ENCODE results near the gene SEMA4B. TPM values are rescaled to one million over a fixed set of nuclear protein-coding genes. Genes with fewer than 3 reads are reported as not detected.
A peak's percentile ranks its signal among the peaks of the same experiment; 100 is the strongest.

The SEMA4B gene
- total and polyA plus RNA-seq, 2 donors (not counting 1 experiment from before 2014, with no cell fraction given), result 285 to 336 TPM

GRCh38 chr15:90192961-90193786, 8.0 kb upstream of the SEMA4B start:
- peaks cover 79% of the 10 kb centered on the region for H3K4me1 Mint-ChIP-seq
- Histone ChIP-seq H3K9me3 (ENCODE audit: control extremely low read depth in 1 of 3, control insufficient read depth in 2 of 3, insufficient read depth in 1 of 3, low read length in 2 of 3) (no peaks in the 10 kb centered on the region), H3K4me2 (replicated peaks; ENCODE audit: low read depth, low read length, poor library complexity, severe bottlenecking) (peak overlapping the region; percentile 83), H2AFZ (ENCODE audit: insufficient read depth, low read depth, low read length, poor library complexity, severe bottlenecking) (peak overlapping the region; percentile 32), H3K9ac (ENCODE audit: low read length) (peak overlapping the region; percentile 46), H3K79me2 (ENCODE audit: control insufficient read depth, insufficient read depth, low read length) (peaks cover 62% of the 10 kb centered on the region), H4K20me1 (ENCODE audit: control insufficient read depth, insufficient read depth, low read length, poor library complexity, severe bottlenecking) (no peaks in the 10 kb centered on the region), H3K4me3 (ENCODE audit: control extremely low read depth in 1 of 5, extremely low read depth in 1 of 5, insufficient read depth in 1 of 5, low read depth in 2 of 5, low read length in 4 of 5) (peak overlapping the region; percentile 28 to 58 (median 53)), H3K27me3 (replicated peaks in 1 of 4; ENCODE audit: control extremely low read depth in 1 of 4, control insufficient read depth in 3 of 4, insufficient read depth in 4 of 4, low read length in 3 of 4) (no peaks in the 10 kb centered on the region), H3K4me1 (ENCODE audit: control insufficient read depth in 2 of 2, insufficient read depth in 2 of 2, low read length in 2 of 2) (peaks cover 71 to 86% of the 10 kb centered on the region in 2 donors), H3K36me3 (replicated peaks in 1 of 2; ENCODE audit: control extremely low read depth in 1 of 2, control insufficient read depth in 1 of 2, extremely low read depth in 1 of 2, insufficient read depth in 2 of 2, low read length in 1 of 2) (peaks cover 0 to 14% of the 10 kb centered on the region in 2 experiments), H3K27ac (ENCODE audit: low read length in 2 of 2) (peak overlapping the region; percentile 88 to 91)
- peak overlapping the region; percentile 87 for H3K4me3 Mint-ChIP-seq
- 25% methylated on average over 15 of the region's 16 CpGs for WGBS (ENCODE audit: insufficient coverage)
- no peaks in the 10 kb centered on the region for H3K27me3 Mint-ChIP-seq
- TF ChIP-seq CTCF (IDR thresholded peaks at IDR 0.05) (no peak), EZH2 (IDR thresholded peaks at IDR 0.05; ENCODE audit: borderline replicate concordance, insufficient read depth, low read depth, low read length, poor library complexity, severe bottlenecking) (no peak)
- H3K27ac Mint-ChIP-seq, result peak overlapping the region; percentile 97
- CTCF ChIA-PET, result interaction anchor here (0.6 to 12.1 kb wide), 10 partner anchors 8 to 593 kb away, joined by 3 to 274 read pairs (median 20); partner anchors contain the start of genes CIB1, GDPGP1 and SEMA4B
- ATAC-seq (ENCODE audit: low read depth) (no peak), DNase-seq (no peak)
- intact Hi-C loops (cut with micrococcal nuclease), result loop anchor here (1.0 to 5.0 kb wide), 2 partner anchors 9 to 739 kb away; partner anchors contain the start of gene HDDC3
- H3K9me3 Mint-ChIP-seq (ENCODE audit: insufficient read depth), result no peaks in the 10 kb centered on the region
- POLR2A ChIA-PET, result interaction anchor here (0.6 to 6.2 kb wide), 8 partner anchors 9 to 519 kb away, joined by 5 to 163 read pairs (median 14); partner anchors contain the start of genes CIB1, GDPGP1 and SEMA4B
